NCI-H128 (cell line): ENCODE data around the gene LINGO4.
A peak's percentile ranks its signal among the peaks of the same experiment; 100 is the strongest.
"Not testable (repeated sequence)": the region's sequence is repeated elsewhere in the genome, so short reads cannot be mapped to it uniquely, and the experiment has no call there.

Experiments used
- DNase-seq: peaks from one replicate; lab custom pipeline; 2025; ENCODE audit not compliant: unreplicated experiment; lab: John Stamatoyannopoulos, UW

LINGO4 gene

DNA sequence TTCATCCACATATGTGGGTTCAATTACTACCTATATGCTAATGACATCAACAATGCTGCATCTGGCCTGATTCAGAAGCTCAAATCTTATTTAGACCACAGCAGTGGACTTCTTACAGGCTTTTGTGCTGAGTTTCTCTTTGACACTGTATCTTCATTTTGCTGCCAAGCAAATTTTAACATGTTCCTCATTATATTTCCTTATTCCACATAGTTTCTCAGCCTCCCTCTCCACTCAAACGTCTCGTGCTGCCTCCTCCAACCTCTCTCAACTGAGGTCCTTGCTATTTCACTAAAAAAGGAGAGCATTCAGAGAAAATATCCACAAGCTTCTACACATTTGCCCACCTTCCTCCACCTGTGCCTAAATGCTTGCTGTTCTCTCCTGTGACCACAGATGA lies 21.4 kb downstream of the LINGO4 start:
- no peak for DNase-seq

DNA sequence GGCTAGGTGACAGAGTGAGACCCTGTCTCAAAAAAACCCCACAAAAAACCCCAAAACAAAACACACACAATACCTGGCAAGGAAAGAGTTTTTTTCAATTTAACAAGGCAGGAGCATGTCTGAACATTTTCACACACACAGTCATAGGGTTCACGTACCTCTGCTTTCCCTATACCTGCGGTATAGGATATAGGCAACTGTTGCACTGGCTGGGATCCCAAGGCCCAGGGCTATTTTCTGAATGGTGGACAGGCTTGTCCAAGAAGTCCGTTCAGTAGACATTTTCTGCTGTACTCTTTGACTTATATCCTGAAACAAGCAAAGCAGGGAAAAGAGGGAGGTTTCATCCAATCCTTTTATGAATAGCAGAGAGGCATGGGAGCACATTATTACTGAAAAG lies 22.5 kb downstream of the LINGO4 start:
- DNase-seq = no peak

DNA sequence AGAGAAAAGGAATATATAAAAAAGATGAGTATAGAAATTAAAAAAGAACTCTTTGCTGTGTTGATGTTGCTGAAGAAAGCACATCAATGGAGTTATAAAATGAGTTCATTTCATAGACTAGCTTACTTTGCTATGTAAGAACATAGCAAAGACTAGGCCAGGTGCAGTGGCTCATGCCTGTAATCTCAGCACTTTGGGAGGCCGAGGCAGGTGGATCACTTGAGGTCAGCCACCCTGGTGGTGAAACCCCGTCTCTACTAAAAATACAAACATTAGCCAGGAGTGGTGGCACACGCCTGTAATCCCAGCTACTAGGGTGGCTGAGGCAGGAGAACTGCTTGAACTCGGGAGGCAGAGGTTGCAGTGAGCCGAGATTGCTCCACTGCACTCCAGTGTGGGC lies 23.2 kb downstream of the LINGO4 start:
- not testable (repeated sequence) for DNase-seq

DNA sequence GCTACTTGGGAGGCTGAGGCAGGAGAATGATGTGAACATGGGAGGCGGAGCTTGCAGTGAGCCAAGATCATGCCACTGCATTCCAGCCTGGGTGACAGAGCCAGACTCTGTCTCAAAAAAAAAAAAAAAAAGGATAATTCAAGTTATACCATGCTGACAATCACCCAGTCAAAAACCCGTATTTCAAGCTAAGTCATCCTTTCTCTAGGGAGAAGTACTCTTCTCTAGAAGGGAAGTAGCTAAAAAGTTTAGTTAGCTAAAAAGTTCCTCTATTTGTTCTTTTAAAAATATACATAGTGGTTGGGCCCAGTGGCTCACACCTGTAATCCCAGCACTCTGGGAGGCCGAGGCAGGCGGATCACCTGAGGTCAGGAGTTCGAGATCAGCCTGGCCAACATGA lies 24.5 kb downstream of the LINGO4 start:
- DNase-seq = not testable (repeated sequence)

DNA sequence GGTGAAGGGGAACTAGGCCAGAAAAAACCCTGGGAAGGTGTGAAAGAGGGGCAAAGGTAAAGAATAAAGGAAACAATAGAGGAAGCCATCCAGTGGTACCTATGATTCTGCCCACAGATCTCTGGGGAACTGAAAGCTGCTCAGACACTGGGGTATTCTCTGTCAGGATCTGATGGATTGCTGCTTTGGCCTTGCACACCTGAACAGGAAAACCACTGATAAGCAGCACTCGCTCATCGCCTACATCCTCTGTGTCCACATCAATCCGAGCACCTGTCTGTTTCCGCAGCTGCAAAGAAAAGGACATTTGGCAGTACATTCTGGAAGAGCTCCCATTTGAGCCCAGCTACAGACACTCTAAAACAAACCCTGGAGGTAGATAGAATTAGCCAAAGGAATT lies 25.4 kb downstream of the LINGO4 start:
- no peak for DNase-seq

DNA sequence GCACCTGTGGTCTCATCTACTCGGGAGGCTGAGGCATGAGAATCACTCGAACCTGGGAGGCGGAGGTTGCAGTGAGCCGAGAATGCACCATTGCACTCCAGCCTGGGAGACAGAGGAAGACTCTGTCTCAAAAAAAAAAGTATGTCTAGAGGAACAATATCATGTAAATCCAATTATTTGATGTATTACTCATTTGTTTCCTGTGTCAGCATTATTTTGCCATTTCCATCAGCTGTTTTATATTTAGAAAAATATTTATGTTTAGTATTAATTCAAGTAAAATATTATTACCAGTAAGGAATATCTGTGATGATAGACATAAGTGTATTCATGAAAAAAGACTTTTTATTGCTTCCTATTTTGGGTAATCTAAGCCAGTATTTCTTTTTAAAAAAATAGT lies 27.9 kb downstream of the LINGO4 start:
- DNase-seq = no peak

DNA sequence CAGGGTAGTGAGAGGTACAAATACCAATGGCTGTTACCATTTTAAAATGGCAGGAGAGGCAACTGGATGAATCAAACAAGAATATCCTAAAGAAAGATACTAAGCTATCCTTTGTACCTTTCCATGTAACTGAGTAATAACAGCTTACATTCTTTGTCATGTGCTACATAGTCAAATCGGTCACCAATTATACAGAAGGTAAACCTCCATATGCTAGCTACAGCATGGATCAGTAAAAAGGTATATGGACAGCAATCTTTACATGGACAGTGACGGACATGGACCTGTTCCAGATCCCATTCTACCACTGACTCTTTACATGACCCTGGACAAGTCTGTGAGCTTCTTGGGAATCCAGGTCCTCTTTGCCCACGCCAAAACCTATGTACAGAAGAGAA lies 28.6 kb downstream of the LINGO4 start:
- DNase-seq = no peak

DNA sequence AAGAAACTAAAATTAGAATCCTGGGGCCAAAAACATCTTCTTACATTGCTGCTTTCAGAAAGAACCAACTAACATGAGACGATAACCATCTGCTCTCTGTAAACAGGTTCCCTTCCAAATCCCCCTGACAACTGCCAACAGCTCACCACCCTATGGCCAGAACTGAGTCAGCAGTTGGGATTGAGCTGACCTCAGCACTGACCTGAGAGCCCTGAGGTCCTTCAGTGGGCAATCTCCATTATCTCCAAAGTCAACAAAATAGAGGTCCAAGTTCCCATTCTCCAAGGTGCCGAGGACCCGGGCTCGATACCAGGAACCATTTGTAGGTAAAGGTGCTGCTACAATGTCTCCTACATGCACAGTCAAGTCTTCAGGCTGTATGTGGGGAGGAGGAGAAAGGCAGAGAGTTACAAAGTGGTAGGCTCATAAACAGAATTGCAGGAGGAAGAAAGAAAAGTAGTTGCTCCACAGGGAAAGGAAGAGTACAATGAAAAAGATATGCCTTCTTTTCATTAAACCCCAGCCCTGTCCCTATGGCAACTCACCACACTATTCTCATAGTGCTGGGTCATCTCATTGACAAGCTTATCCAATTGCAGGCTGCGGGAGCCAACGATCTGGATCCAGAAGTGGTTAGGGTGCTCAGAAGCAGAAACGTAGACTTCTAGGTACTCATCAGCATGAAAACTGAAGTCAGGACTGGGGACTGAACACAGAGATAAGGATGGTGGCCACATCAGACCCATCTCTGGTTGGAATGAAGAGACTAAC lies 29.1 kb downstream of the LINGO4 start:
- no peak for DNase-seq

DNA sequence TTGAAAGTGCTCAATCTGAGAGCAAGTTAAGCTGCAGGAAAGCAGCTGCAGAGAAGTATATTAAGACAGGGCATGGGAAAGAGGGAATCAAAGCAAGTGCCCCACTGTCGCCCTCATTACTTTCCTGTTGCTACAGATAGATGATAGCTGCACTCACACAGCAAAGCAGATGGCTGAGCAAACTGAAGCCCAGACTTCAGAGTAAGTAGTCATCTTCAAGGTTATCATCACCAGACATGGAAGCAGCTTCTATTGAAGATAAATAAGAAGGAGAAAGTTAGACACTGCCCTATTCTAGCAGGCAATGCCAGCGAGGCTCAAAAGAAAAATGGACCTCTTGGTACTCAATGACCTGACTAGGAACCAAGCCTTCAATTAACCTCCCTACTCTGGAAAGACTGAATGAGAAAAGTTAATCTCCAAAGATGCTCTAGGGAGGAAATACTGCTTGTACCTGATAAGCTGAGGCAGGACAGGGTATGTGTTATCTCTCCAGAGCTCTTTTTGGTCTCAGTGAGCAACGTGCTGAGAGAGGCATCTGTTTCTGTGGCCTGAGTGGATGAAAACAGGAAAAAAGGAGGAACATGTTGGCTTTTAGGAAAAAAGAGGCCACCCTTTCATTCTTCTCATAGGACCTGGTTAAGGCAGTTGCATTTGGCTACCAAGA lies 30.8 kb downstream of the LINGO4 start:
- DNase-seq = no peak

DNA sequence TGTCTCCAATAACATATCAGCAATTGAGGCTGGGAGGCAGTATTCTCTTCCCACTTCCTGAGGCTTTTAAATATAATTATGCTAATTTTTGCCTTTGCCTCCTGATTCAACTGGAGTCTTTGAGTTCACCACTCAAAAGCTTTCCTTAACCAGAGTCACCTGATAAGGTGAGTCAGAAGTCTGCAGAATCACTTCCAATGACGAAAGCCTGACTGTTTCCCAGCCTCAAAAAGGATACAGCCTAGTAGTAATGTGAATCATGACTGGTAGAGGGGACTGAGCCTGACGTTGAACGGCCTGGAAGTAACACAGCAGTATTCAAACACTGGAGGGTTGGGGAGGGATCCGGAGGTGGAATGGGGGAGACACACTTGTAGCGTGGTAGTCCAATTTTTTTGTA lies 31.5 kb downstream of the LINGO4 start:
- no peak for DNase-seq

DNA sequence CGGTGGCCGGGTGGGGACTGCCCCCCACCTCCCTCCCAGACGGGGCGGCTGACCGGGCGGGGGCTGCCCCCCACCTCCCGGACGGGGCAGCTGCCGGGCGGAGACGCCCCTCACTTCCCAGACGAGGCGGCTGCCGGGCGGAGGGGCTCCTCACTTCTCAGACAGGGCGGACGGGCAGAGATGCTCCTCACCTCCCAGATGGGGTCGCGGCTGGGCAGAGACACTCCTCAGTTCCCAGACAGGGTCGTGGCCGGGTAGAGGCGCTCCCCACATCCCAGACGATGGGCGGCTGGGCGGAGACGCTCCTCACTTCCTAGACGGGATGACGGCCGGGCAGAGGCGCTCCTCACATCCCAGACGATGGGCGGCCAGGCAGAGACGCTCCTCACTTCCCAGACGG lies 35.9 kb downstream of the LINGO4 start:
- not testable (repeated sequence) for DNase-seq

DNA sequence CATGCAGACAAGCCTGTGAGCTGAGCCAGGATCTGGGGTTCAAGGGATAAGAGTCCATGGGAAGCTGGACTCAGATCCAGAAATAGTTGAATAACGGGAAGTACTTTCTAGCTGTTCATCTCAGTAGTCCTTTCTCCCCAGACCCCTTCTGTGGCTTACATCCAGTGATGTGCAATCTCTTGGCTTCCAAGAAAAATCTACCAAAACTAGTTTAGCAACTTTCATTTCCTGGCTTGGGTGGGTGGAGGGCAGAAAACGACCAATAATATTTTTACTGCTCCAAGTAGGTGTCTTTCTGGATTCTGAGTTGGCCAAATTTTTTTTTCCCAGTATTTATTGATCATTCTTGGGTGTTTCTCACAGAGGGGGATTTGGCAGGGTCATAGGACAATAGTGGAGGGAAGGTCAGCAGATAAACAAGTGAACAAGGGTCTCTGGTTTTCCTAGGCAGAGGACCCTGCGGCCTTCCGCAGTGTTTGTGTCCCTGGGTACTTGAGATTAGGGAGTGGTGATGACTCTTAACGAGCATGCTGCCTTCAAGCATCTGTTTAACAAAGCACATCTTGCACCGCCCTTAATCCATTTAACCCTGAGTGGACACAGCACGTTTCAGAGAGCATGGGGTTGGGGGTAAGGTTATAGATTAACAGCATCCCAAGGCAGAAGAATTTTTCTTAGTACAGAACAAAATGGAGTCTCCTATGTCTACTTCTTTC lies 36.7 kb downstream of the LINGO4 start:
- not testable (repeated sequence) for DNase-seq

DNA sequence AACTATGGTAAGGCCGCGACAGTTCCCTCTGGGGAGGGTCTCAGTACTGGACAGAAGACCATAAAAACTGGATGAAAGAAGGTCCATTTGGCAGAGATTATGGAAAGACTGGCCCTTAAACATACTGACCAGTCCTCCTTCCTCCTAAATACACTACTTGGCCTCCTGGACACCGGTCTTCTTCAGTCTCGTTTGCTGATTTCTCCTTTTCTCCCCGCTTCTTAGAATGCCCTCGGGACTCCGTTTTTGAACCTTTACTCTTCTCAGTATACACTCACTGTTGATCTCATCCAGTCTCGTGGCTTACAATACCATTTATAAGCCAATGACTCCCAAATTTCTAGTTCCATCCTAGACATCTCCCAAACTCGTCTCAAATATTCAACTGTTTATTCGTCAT lies 41.2 kb downstream of the LINGO4 start:
- DNase-seq = no peak

DNA sequence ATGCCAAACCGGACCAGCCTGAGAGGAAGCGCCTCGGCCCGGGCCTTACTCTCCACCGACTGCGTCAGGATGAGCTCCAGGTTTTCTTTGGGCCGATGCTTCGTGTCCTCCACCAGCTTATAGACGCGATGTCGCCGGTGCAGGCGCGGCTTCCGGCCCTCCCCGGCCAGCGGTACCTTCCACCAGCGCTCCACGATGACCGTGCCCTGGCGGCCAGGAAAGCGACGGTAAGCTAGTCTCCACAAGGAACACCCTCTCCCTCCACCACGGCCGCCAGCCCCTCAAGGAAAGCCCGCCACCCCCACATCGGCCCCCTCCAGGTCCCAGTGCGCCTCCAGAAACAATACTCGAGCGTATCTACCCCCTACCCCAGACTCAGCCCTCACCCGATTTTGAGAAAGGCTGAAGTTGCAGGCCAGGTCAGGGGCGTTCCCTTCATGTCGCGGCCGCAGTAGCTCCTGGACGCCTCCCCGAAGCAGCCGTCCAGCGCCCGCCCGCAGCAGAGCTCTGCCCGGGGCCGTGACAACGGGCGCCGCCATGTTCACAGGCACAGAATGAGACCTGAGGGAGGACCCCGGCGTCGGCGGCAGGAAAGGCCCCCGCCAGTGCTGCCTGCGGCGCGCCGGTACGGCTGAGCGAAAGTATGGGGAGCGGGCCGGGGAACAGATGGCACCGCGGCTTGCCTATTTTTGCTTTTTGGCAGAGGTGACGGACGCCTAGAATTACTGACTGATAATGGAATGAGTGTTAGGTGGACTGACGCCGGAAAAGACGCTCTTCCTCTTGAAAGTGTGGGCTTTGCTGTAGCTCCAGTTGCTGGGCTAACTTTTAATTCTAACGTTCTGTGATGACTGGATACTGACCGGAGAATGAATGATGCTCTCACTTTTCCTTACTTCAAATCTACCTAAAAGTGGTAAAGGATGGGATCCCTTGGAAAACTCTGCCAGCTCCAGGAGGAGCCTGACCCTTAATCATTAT lies 42.0 kb downstream of the LINGO4 start, which contains the start of gene MRPL9:
TSS of gene MRPL9 (minus strand) at position 556 of the 981 bp plus-strand sequence. CDS start at position 539, 17 bp downstream.
- peak; percentile 72 for DNase-seq

DNA sequence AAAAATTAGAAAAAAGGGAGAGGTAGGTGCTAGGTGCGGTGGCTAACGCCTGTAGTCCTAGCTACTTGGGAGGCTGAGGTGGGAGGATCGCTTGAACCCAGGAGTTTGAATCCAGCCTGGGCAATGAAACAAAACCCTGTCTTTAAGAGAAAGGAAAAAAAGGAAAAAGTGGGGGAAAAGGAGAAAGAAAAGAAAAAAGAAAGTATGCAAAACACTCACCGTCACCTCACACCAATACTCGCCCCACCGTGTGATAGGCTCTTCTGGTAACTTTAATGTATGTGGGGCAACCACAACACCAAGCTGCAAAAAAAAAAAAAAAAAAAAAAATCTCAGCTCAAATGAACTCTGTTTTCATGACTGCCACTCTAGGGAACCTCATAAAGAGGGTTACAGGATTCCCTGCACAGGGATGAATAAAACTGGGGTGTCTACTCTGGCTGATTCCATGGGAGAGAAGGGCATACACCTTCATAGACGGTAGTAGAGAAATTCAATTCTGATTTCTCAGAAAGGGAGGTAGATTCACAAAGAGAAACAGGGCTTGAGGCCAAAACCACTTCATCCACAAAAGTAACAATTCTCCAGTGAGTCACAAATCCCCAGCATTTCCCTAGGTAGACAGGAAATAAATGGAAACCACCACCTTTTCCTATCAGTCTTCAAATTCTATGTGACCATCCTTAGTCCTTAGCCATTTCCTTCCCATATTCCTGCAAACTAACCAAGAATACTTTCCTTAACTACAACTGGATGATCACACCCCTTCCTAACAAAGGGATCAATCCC lies 44.4 kb downstream of the LINGO4 start:
- DNase-seq = no peak

DNA sequence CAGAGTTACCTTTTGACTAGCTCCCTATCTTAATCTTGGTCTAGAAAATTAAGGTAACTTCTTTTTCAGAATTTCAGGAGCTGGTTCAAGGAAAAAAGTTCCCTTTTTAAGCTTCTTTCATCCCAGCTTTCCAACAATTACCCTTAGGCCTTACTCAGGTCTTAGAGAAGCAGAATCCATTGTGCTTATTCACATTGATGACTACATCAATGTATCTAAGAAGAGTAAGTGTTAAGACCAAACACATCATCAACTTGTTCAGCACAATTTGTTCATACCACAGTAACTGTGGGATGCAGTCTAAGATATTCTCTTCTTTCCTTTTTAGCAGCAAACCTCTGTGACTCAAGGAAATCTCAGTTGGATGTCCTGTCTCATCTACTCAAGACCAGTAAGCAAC lies 46.0 kb downstream of the LINGO4 start:
- DNase-seq = no peak

DNA sequence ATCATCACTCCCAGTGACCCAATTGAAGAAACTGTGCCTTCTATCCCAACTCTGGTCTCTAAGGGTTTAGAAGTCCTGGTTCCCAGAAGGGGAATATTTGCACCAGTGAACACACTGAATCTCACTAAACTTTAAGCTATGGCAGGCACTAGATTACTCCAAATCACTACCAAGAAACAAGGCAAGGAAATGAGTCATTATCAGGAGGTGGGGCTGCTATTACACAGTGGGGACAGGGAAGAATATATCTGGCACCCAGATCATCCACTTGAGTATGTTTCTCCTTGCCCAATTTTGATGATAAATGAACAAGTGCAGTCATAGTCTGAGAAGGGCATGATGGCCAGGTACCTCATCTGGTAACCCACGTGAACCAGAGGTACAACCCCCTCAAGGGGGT lies 48.9 kb downstream of the LINGO4 start:
- DNase-seq = no peak
